ENCODE data around the gene OPALIN.

OPALIN gene

DNA sequence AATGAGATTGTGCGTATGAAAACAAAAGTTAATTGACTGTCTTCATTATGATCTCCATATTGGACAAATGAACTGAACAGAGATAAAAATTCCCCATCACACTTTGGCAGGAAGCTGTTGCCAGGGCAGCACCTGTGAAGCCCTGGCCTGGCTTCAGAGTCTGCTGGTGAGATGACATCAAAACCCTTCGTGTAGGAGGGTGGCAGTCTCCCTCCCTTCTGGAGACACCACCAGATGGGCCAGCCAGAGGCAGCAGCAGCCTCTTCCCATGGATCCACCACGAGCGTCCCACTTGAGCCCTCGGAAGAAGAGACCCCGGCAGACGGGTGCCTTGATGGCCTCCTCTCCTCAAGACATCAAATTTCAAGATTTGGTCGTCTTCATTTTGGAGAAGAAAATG, 54.6 kb downstream of the OPALIN start, which contains the start of gene DNTT:
Gene DNTT (plus strand): TSS at position 205 of the 400 bp plus-strand sequence. CDS start 64 bp downstream, at position 269.
- no peak for TF ChIP-seq TCF12 (IDR thresholded peaks at IDR 0.05; ENCODE audit: low read depth)
- TF ChIP-seq, protein P1, sequence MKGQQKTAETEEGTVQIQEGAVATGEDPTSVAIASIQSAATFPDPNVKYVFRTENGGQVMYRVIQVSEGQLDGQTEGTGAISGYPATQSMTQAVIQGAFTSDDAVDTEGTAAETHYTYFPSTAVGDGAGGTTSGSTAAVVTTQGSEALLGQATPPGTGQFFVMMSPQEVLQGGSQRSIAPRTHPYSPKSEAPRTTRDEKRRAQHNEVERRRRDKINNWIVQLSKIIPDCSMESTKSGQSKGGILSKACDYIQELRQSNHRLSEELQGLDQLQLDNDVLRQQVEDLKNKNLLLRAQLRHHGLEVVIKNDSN (IDR thresholded peaks at IDR 0.05), result no peak
- no peak for TF ChIP-seq TEAD4 (IDR thresholded peaks at IDR 0.05)
- no peak for TF ChIP-seq FOXM1 (IDR thresholded peaks at IDR 0.05; ENCODE audit: borderline replicate concordance, low read depth)
- TF ChIP-seq CEBPB (IDR thresholded peaks at IDR 0.05), result no peak
- no peak for TF ChIP-seq RAD21 (IDR thresholded peaks at IDR 0.05; ENCODE audit: low read depth)
- TF ChIP-seq YY1 (IDR thresholded peaks at IDR 0.05; ENCODE audit: low read depth), result no peak
- no peak for TF ChIP-seq TAF1 (IDR thresholded peaks at IDR 0.05; ENCODE audit: low read depth)
- TF ChIP-seq EP300 (IDR thresholded peaks at IDR 0.05; ENCODE audit: borderline replicate concordance), result no peak
- TF ChIP-seq, protein P2, sequence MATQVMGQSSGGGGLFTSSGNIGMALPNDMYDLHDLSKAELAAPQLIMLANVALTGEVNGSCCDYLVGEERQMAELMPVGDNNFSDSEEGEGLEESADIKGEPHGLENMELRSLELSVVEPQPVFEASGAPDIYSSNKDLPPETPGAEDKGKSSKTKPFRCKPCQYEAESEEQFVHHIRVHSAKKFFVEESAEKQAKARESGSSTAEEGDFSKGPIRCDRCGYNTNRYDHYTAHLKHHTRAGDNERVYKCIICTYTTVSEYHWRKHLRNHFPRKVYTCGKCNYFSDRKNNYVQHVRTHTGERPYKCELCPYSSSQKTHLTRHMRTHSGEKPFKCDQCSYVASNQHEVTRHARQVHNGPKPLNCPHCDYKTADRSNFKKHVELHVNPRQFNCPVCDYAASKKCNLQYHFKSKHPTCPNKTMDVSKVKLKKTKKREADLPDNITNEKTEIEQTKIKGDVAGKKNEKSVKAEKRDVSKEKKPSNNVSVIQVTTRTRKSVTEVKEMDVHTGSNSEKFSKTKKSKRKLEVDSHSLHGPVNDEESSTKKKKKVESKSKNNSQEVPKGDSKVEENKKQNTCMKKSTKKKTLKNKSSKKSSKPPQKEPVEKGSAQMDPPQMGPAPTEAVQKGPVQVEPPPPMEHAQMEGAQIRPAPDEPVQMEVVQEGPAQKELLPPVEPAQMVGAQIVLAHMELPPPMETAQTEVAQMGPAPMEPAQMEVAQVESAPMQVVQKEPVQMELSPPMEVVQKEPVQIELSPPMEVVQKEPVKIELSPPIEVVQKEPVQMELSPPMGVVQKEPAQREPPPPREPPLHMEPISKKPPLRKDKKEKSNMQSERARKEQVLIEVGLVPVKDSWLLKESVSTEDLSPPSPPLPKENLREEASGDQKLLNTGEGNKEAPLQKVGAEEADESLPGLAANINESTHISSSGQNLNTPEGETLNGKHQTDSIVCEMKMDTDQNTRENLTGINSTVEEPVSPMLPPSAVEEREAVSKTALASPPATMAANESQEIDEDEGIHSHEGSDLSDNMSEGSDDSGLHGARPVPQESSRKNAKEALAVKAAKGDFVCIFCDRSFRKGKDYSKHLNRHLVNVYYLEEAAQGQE (IDR thresholded peaks at IDR 0.05; ENCODE audit: low read depth), result no peak

DNA sequence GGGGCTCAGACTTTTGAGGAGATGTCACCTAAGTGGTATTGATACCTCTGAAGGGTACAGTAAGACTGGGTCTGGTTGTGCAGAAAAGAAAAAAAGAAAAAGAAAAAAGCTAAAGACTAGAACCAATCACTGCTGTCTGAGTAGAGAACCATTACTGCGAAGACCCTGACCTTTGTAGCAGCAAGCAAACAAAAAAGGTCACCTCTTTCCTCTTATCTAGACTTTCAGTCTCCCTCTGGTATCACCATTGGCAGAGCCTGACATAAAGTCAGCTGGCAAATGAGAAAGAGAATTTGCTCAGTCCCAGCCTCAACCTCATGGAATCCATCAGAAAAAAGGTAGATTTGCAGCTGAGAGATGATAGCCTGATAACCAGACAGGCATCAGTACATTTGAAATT, 57.2 kb downstream of the OPALIN start:
- TF ChIP-seq, protein P1 (IDR thresholded peaks at IDR 0.05), result no peak
- TF ChIP-seq EGR1 (IDR thresholded peaks at IDR 0.05), result no peak
- TF ChIP-seq, protein P2 (IDR thresholded peaks at IDR 0.05; ENCODE audit: low read depth), result no peak
- no peak for TF ChIP-seq TAF1 (IDR thresholded peaks at IDR 0.05; ENCODE audit: low read depth)

DNA sequence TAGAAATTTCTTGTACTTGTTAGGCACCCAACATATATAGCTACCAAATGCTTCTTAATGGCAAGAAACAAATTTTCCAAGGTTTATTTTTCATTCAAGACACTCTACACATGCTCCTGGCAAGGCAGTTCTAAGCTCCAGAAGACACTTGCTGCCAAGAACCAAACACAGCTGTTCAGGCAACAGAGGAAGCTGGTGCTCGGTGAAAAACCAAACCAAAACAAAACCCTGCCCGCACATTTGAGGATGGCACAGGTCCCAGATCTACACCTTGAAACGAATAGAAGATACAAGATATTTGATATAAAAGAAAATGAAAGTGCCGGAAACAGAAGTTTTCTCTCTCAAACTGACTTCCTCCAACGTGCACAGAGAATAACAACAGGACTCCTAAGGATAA, 59.4 kb downstream of the OPALIN start:
- TF ChIP-seq CEBPB (IDR thresholded peaks at IDR 0.05), result no peak
- TF ChIP-seq NFIC (IDR thresholded peaks at IDR 0.05), result no peak
- no peak for TF ChIP-seq FOXM1 (IDR thresholded peaks at IDR 0.05; ENCODE audit: borderline replicate concordance, low read depth)
- no peak for TF ChIP-seq CREB1 (IDR thresholded peaks at IDR 0.05; ENCODE audit: low read depth)
- no peak for TF ChIP-seq TCF12 (IDR thresholded peaks at IDR 0.05; ENCODE audit: low read depth)
- TF ChIP-seq, protein P3, sequence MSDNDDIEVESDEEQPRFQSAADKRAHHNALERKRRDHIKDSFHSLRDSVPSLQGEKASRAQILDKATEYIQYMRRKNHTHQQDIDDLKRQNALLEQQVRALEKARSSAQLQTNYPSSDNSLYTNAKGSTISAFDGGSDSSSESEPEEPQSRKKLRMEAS (IDR thresholded peaks at IDR 0.05), result no peak
- TF ChIP-seq YY1 (IDR thresholded peaks at IDR 0.05; ENCODE audit: low read depth), result no peak
- TF ChIP-seq EP300 (IDR thresholded peaks at IDR 0.05; ENCODE audit: borderline replicate concordance), result no peak
- no peak for TF ChIP-seq EGR1 (IDR thresholded peaks at IDR 0.05)
- TF ChIP-seq RAD21 (IDR thresholded peaks at IDR 0.05; ENCODE audit: low read depth), result no peak
- TF ChIP-seq TEAD4 (IDR thresholded peaks at IDR 0.05), result no peak
- TF ChIP-seq, protein P1 (IDR thresholded peaks at IDR 0.05), result no peak
- TF ChIP-seq, protein P2 (IDR thresholded peaks at IDR 0.05; ENCODE audit: low read depth), result no peak
- no peak for TF ChIP-seq TAF1 (IDR thresholded peaks at IDR 0.05; ENCODE audit: low read depth)
- no peak for TF ChIP-seq ZBTB7A (IDR thresholded peaks at IDR 0.05; ENCODE audit: low read depth)

DNA sequence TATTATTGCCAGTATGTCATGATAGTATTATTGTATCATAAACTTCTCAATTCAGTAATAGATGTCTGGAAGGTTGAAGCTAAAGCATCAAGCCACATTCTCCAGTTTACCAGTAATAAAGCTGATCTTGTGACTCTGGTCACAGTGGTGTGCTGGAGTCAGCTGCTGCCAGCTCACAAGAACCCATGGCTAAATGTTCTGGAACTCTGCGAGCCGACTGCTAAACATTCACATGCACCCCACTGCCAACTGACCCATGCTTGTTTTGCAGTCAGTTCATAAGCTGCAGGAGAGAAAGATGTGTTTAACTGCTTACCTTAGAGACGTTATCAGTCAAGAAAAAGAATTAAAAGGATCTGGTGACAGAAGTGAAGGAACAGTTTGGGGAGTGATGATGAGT, 60.4 kb downstream of the OPALIN start:
- TF ChIP-seq YY1 (IDR thresholded peaks at IDR 0.05; ENCODE audit: low read depth) (no peak), FOXM1 (IDR thresholded peaks at IDR 0.05; ENCODE audit: borderline replicate concordance, low read depth) (no peak), NFIC (IDR thresholded peaks at IDR 0.05) (no peak), EGR1 (IDR thresholded peaks at IDR 0.05) (no peak), CEBPB (IDR thresholded peaks at IDR 0.05) (no peak), TCF12 (IDR thresholded peaks at IDR 0.05; ENCODE audit: low read depth) (no peak), CREB1 (IDR thresholded peaks at IDR 0.05; ENCODE audit: low read depth) (no peak), TAF1 (IDR thresholded peaks at IDR 0.05; ENCODE audit: low read depth) (no peak), EP300 (IDR thresholded peaks at IDR 0.05; ENCODE audit: borderline replicate concordance) (no peak), RAD21 (IDR thresholded peaks at IDR 0.05; ENCODE audit: low read depth) (no peak), ZBTB7A (IDR thresholded peaks at IDR 0.05; ENCODE audit: low read depth) (no peak), TEAD4 (IDR thresholded peaks at IDR 0.05) (no peak)
- TF ChIP-seq, protein P2 (IDR thresholded peaks at IDR 0.05; ENCODE audit: low read depth), result no peak
- TF ChIP-seq, protein P3 (IDR thresholded peaks at IDR 0.05), result no peak
- TF ChIP-seq, protein P1 (IDR thresholded peaks at IDR 0.05), result no peak

All from Ishikawa (cell line).